Adrenal gland (tissue), 12 donors: Measurements from ENCODE around the gene ARHGAP22. TPM values are rescaled to one million over a fixed set of nuclear protein-coding genes. Genes with fewer than 3 reads are reported as not detected.
A peak's percentile ranks its signal among the peaks of the same experiment; 100 is the strongest.

Experiments used
- DNase-seq, 7 donors: peaks; one replicate each; pipeline ENCODE4 v3.0.0-alpha.2; 2019 to 2020
- H3K27ac ChIP-seq, 5 donors: fragments of 200-600 bp; sonication (generic) in 4 of 5; 1 replicate in 3 of 5; 2 replicates in 2 of 5; pipeline versions ENCODE4 v1.5.1 to v1.8.0; 2016 to 2020; ENCODE audit warnings: mild to moderate bottlenecking in 1 of 5
- H3K27me3 ChIP-seq: fragments of 200-600 bp; 2 replicates; pipeline ENCODE4 v1.8.0; 2021
- H3K36me3 ChIP-seq, 2 donors: fragments of 200-600 bp; replicated peaks in 1 of 2; 1 replicate in 1 of 2; 2 replicates in 1 of 2; pipeline versions ENCODE4 v1.5.1 to v1.8.0; 2018 to 2022
- H3K4me1 ChIP-seq, 2 donors: fragments of 200-600 bp; replicated peaks in 1 of 2; 1 replicate in 1 of 2; 2 replicates in 1 of 2; pipeline versions ENCODE4 v1.5.1 to v1.8.0; 2018 to 2021
- H3K4me3 ChIP-seq, 4 donors: fragments of 200-600 bp; sonication (generic) in 3 of 4; one replicate each; pipeline ENCODE4 v1.5.1; 2016 to 2018
- H3K9me3 ChIP-seq, 3 donors: fragments of 200-600 bp; sonication (generic) in 1 of 3; replicated peaks in 1 of 3; 1 replicate in 2 of 3; 2 replicates in 1 of 3; pipeline versions ENCODE4 v1.5.1 to v1.8.0; 2016 to 2021
- POLR2A ChIP-seq, 2 donors: fragments of 450-650 bp; IDR thresholded peaks; one replicate each; pipeline ENCODE4 v1.6.1; 2017; ENCODE audit warnings: antibody characterized with exemption in 2 of 2, mild to moderate bottlenecking in 2 of 2, moderate library complexity in 1 of 2
- WGBS, 4 donors: extraction: QIAGEN DNeasy Blood & Tissue Kit in 2 of 4; methylation state at CpG; one replicate each; pipeline versions ENCODE4 v1.1.5 to v1.1.7; 2013 to 2017; 5-methylcytosine and 5-hydroxymethylcytosine counted together
- intact Hi-C, 2 donors: fragments of 100-400 bp; cut with DNase I; formaldehyde crosslinking; loops; one replicate each; pipeline versions ENCODE4 v1.14.1 to v1.15.0; 2022 to 2023
- polyA plus RNA-seq, 3 donors: library from polyadenylated mRNA; stranded (reverse); fragments of 200-250 nt in 2 of 3; fragments of 350-450 nt in 1 of 3; fragmentation: Illumina TruSeq in 1 of 3; extraction: RNeasy Lipid Tissue Mini Kit (QIAGEN cat#74804) in 1 of 3; gene quantifications; one replicate each; pipeline ENCODE4 v1.2.3, GENCODE V29; 2013 to 2014
- total RNA-seq, 9 donors: library from RNA; depleted of rRNA in 4 of 9; stranded (reverse); fragments of >200 nt in 4 of 9; fragments of 120-200 nt in 1 of 9; fragmentation: NEBNext Ultra II Directional in 1 of 9; extraction: Animal tissue kit (Norgen Biotek cat#: 25700) in 1 of 9; gene quantifications; one replicate each; pipeline versions ENCODE4 v1.1.0 to v1.2.4, GENCODE V29; 2013 to 2023
- TF ChIP-seq, protein P1 (sequence below), 6 experiments: fragments of 450-650 bp in 4 of 6; fragments of 200-600 bp in 2 of 6; sonication (generic) in 1 of 6; IDR thresholded peaks; 1 replicate in 5 of 6; 2 replicates in 1 of 6; pipeline versions ENCODE4 v1.5.1 to v1.8.0; 2016 to 2021; ENCODE audit warnings: antibody characterized with exemption in 6 of 6, mild to moderate bottlenecking in 2 of 6, moderate library complexity in 1 of 6
- donor health status: healthy with polysubstance abuse.
- donor health status: Bipolar disorder and iron deficiency.
- donor health status: DM: yes; HTN: yes; CAD: no.
- donor health status: DM: no; HTN: no; CAD: no.
- donor health status: DM: no; HTN: no; CAD: no.
- donor health status: DM: yes; HTN: yes; CAD: no.

The ARHGAP22 gene
- total and polyA plus RNA-seq, 12 donors, result 0.91 to 11.6 (median 4.6) TPM

DNA sequence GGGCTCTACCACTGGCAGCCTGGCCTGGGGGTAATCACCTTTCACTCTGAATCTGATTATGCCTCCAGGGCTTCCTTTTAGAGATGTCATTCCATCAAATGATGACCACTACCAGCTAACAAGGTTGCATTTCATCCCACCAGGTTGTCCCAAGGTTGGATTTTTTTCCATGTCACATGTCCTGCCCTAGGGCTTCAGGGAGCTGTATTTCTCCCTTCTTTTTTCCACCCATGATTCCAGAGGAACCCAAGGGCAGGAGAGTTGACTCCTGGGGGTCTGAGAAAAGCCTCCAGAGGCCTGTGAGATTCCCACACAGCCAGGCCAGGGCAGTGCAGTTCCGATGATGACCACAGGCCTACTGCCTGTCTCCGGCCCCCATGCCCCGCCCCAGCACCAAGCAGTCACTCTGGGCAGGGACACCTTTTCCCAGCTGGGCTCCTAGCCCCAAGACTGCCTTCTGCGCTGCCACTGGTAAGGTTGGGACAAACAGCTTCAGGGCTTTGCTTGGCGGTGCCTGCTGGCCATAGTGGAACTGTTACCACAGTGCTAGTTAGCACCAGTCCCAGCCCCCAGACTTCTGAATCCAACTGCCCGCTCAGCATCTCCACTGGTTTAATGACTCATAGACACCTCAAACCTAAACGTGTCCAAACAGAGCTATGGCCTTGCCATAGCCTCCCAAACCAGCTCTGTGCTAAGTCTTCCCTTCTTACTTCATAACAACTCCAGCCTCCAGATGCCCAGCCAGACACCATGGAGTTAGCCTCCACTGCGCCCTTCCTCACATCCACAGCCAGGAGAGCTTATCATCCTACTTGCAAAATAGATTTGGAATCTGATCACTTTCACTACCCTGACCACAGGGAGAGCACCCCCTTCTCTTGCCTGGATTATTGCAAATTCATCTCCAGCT, 133.7 kb downstream of the ARHGAP22 start:
- Histone ChIP-seq H3K4me3 (no peak overlapping the region), H3K36me3 (no peaks in the 10 kb centered on the region), H3K9me3 (no peaks in the 10 kb centered on the region), H3K4me1 (peaks cover 0 to 3% of the 10 kb centered on the region in 2 donors), H3K27ac (no peak overlapping the region), H3K27me3 (no peaks in the 10 kb centered on the region)
- intact Hi-C loops, result no loop called here
- WGBS, 4 donors, result 71 to 80% (median 78%) methylated on average over 7 to 8 of the region's 8 CpGs
- DNase-seq, result peak in 2 of 7 donors; percentile 8 to 33
- TF ChIP-seq, protein P1, sequence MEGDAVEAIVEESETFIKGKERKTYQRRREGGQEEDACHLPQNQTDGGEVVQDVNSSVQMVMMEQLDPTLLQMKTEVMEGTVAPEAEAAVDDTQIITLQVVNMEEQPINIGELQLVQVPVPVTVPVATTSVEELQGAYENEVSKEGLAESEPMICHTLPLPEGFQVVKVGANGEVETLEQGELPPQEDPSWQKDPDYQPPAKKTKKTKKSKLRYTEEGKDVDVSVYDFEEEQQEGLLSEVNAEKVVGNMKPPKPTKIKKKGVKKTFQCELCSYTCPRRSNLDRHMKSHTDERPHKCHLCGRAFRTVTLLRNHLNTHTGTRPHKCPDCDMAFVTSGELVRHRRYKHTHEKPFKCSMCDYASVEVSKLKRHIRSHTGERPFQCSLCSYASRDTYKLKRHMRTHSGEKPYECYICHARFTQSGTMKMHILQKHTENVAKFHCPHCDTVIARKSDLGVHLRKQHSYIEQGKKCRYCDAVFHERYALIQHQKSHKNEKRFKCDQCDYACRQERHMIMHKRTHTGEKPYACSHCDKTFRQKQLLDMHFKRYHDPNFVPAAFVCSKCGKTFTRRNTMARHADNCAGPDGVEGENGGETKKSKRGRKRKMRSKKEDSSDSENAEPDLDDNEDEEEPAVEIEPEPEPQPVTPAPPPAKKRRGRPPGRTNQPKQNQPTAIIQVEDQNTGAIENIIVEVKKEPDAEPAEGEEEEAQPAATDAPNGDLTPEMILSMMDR (IDR thresholded peaks at IDR 0.05), result no peak
- TF ChIP-seq POLR2A (IDR thresholded peaks at IDR 0.05), result no peak

DNA sequence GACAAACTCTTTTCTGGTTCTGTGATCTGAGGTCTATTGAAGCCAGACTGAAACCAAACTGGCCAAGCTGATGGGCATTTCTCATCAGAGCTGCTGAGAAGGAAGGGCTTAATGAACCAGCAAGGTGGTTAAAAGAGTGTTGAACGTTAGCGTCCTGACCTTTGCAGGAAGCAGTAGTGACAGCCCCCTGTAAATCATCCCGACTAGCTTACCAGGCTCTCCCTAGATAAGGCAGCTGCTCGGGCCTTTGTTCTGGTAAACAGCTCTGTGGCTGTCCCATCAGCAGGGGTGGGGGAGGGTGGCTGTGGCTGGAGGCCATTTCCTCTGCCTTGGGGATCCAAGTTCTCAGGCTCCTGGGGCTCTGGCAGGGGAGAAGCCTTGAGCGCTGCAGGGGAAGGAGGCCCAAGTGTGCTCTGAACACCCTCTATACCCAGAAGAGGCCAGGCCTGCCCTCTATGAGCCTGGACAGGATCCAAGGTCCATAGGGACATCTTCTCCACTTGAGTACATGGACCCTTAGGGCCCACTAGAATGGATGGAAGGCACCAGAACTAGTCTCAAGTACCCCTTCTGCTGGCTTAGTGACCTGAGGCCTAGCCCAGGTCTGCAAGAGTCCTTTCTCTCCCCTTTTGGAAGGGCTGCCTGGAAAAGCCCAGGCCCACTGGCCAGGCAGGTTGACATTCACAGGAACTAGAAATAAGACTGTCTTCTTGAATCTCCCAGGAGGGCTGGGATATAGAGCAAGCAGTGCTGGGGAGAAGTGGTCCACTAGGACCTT, 134.6 kb downstream of the ARHGAP22 start:
- H3K4me3 ChIP-seq, result no peak overlapping the region
- DNase-seq, result peak in 6 of 7 donors; percentile 21 to 67 (median 28)
- WGBS, 4 donors, result 35 to 70% (median 60%) methylated on average over 3 to 5 of the region's 5 CpGs

DNA sequence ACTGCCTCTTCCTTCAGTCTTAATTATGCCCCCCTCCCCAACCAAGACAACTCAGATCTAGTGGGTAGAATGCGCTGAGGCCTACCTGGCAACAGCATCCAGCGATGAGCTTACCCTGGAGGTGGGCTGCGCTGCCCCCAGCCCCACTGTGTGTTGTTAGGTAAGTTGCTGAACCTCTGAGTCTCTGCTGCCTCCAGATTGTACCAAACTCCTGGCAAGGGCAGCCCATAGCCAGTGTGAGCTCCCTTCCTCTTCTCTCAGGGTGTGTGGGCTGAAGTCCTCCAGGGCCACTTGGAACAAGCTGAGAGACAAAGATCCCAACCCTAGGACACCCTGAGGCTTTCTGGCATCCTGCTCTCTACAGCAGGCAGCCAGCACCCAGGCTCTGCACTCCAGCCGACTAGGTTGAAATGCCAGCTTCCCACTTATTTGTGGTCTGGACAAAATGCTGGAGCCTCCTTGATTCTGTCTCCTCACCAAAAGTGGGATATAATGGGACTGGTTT, 135.3 kb downstream of the ARHGAP22 start:
- no peaks in the 10 kb centered on the region for H3K9me3 ChIP-seq
- intact Hi-C loops, result no loop called here
- H3K27ac ChIP-seq, result no peak overlapping the region
- no peaks in the 10 kb centered on the region for H3K36me3 ChIP-seq
- DNase-seq, result peak in 3 of 7 donors; percentile 9 to 44 (median 10)
- TF ChIP-seq POLR2A (IDR thresholded peaks at IDR 0.05), result no peak
- TF ChIP-seq, protein P1 (IDR thresholded peaks at IDR 0.05), result no peak
- H3K27me3 ChIP-seq, result no peaks in the 10 kb centered on the region
- 80 to 88% (median 86%) methylated on average over 2 to 4 of the region's 4 CpGs for WGBS, 4 donors
- no peak overlapping the region for H3K4me3 ChIP-seq
- H3K4me1 ChIP-seq, result peaks cover 0 to 3% of the 10 kb centered on the region in 2 donors

More for the DNA sequence above, 134.6 kb downstream of the ARHGAP22 start:
- Histone ChIP-seq H3K36me3 (no peaks in the 10 kb centered on the region), H3K27me3 (no peaks in the 10 kb centered on the region), H3K9me3 (no peaks in the 10 kb centered on the region), H3K4me1 (peaks cover 0 to 3% of the 10 kb centered on the region in 2 donors), H3K27ac (no peak overlapping the region)
- intact Hi-C loops, result no loop called here
- TF ChIP-seq, protein P1 (IDR thresholded peaks at IDR 0.05), result no peak
- no peak for TF ChIP-seq POLR2A (IDR thresholded peaks at IDR 0.05)
